Measurements from ENCODE around the gene FRMD5.

The FRMD5 gene

DNA sequence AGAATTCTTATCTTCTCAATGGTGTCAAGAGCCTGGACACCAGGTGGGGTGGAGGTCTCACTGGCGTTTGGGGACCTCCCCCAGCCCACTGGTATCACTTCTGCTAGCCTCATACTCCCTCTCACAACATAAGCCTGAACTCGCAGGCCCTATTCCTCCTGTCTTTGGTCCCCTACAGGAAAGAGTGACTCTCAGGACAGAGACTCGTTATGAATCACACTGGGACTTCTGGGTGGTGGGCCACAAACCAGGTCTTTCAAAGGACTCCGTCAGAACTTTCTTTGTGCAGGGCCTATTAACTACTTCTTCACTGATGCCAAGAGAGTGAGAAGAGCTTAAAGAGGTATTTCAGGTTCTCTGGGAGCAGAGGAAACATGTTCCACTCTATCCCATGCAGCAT is 267.9 kb downstream of the FRMD5 start:
- no peak for TF ChIP-seq EZH2phosphoT487 (IDR thresholded peaks at IDR 0.05; ENCODE audit: low read length)
- TF ChIP-seq, protein P1, sequence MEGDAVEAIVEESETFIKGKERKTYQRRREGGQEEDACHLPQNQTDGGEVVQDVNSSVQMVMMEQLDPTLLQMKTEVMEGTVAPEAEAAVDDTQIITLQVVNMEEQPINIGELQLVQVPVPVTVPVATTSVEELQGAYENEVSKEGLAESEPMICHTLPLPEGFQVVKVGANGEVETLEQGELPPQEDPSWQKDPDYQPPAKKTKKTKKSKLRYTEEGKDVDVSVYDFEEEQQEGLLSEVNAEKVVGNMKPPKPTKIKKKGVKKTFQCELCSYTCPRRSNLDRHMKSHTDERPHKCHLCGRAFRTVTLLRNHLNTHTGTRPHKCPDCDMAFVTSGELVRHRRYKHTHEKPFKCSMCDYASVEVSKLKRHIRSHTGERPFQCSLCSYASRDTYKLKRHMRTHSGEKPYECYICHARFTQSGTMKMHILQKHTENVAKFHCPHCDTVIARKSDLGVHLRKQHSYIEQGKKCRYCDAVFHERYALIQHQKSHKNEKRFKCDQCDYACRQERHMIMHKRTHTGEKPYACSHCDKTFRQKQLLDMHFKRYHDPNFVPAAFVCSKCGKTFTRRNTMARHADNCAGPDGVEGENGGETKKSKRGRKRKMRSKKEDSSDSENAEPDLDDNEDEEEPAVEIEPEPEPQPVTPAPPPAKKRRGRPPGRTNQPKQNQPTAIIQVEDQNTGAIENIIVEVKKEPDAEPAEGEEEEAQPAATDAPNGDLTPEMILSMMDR (IDR thresholded peaks at IDR 0.05; ENCODE audit: low read length) = no peak
- no peak for TF ChIP-seq EZH2 (optimal IDR thresholded peaks at IDR 0.05; ENCODE audit: low read depth, low read length)
- Histone ChIP-seq H3K36me3 (replicated peaks; ENCODE audit: insufficient read depth, low read length) (no peaks in the 10 kb centered on the region), H3K4me2 (ENCODE audit: low read depth, low read length) (no peak overlapping the region), H3K4me3 (ENCODE audit: low read length) (no peak overlapping the region), H3K79me2 (ENCODE audit: low read length) (no peaks in the 10 kb centered on the region), H3F3A (ENCODE audit: insufficient read depth, low read length) (no peaks in the 10 kb centered on the region), H3K27ac (ENCODE audit: low read length) (no peak overlapping the region), H3K9me2 (replicated peaks; ENCODE audit: insufficient read depth, low read length) (no peaks in the 10 kb centered on the region), H3K9ac (ENCODE audit: low read length) (no peak overlapping the region), H2AFZ (ENCODE audit: low read length) (no peak overlapping the region), H3K4me1 (ENCODE audit: low read length) (no peaks in the 10 kb centered on the region), H3K9me3 (replicated peaks; ENCODE audit: insufficient read depth, low read length) (no peaks in the 10 kb centered on the region), H4K20me1 (ENCODE audit: insufficient read depth, low read length) (no peaks in the 10 kb centered on the region), H3K27me3 (replicated peaks; ENCODE audit: insufficient read depth, low read length) (no peaks in the 10 kb centered on the region)
- DNase-seq = no peak

DNA sequence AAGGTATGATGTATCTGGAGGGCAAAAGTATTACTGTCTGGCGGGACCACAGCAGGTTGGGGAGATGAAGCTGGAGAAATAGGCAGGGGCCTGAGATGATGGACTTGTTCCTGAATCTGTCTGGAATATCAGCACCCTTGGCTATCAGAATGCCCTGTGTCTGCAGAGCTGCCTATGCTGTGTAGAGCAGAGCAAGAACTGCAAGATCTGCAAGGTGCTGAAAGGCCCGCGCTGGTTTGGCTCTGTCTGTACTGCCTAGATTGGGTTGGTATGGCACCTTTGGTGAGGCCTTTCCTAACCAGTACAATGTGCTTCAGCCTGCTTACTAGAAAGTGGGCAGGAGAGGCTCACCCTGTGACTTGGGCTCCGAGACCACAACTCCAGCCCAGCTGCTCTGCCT is 271.5 kb downstream of the FRMD5 start:
- H3K9ac ChIP-seq (ENCODE audit: low read length) = no peak overlapping the region
- no peak for DNase-seq
- no peaks in the 10 kb centered on the region for H3F3A ChIP-seq (ENCODE audit: insufficient read depth, low read length)
- no peaks in the 10 kb centered on the region for H3K4me1 ChIP-seq (ENCODE audit: low read length)
- TF ChIP-seq EZH2phosphoT487 (IDR thresholded peaks at IDR 0.05; ENCODE audit: low read length) (no peak), EZH2 (optimal IDR thresholded peaks at IDR 0.05; ENCODE audit: low read depth, low read length) (no peak)
- TF ChIP-seq, protein P1 (IDR thresholded peaks at IDR 0.05; ENCODE audit: low read length) = no peak
- H3K4me2 ChIP-seq (ENCODE audit: low read depth, low read length) = no peak overlapping the region
- H3K4me3 ChIP-seq (ENCODE audit: low read length) = no peak overlapping the region
- no peaks in the 10 kb centered on the region for H3K9me3 ChIP-seq (replicated peaks; ENCODE audit: insufficient read depth, low read length)
- no peaks in the 10 kb centered on the region for H3K36me3 ChIP-seq (replicated peaks; ENCODE audit: insufficient read depth, low read length)
- H3K9me2 ChIP-seq (replicated peaks; ENCODE audit: insufficient read depth, low read length) = no peaks in the 10 kb centered on the region
- no peaks in the 10 kb centered on the region for H3K27me3 ChIP-seq (replicated peaks; ENCODE audit: insufficient read depth, low read length)
- H3K27ac ChIP-seq (ENCODE audit: low read length) = no peak overlapping the region
- H4K20me1 ChIP-seq (ENCODE audit: insufficient read depth, low read length) = no peaks in the 10 kb centered on the region
- H3K79me2 ChIP-seq (ENCODE audit: low read length) = no peaks in the 10 kb centered on the region
- H2AFZ ChIP-seq (ENCODE audit: low read length) = no peak overlapping the region

DNA sequence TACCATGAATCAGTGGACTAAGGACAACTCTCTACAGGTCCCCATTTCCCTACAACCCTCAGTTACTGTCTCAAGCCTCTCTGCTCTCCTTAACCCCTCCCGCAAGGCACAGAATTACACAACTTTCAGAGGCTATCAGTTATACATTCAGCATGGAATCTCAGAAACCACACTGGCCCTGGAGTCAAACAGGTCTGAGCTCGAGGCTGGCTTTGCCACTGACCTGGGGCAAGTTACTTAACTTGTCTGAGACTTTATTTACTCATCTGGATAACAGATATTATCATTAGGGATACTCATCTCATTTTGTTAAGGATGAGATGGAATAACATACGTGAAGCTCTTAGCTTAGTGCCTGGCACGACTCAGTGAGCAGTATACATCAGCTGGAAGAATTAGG is 273.1 kb downstream of the FRMD5 start:
- no peak overlapping the region for H3K4me2 ChIP-seq (ENCODE audit: low read depth, low read length)
- H3K9me2 ChIP-seq (replicated peaks; ENCODE audit: insufficient read depth, low read length) = no peaks in the 10 kb centered on the region
- H3K27me3 ChIP-seq (replicated peaks; ENCODE audit: insufficient read depth, low read length) = no peaks in the 10 kb centered on the region
- H3K9me3 ChIP-seq (replicated peaks; ENCODE audit: insufficient read depth, low read length) = no peaks in the 10 kb centered on the region
- no peaks in the 10 kb centered on the region for H3K4me1 ChIP-seq (ENCODE audit: low read length)
- H3K4me3 ChIP-seq (ENCODE audit: low read length) = no peak overlapping the region
- H3K79me2 ChIP-seq (ENCODE audit: low read length) = no peaks in the 10 kb centered on the region
- no peak overlapping the region for H2AFZ ChIP-seq (ENCODE audit: low read length)
- TF ChIP-seq EZH2phosphoT487 (IDR thresholded peaks at IDR 0.05; ENCODE audit: low read length) (no peak), EZH2 (optimal IDR thresholded peaks at IDR 0.05; ENCODE audit: low read depth, low read length) (no peak)
- TF ChIP-seq, protein P1 (IDR thresholded peaks at IDR 0.05; ENCODE audit: low read length) = no peak
- H3K27ac ChIP-seq (ENCODE audit: low read length) = no peak overlapping the region
- no peaks in the 10 kb centered on the region for H3F3A ChIP-seq (ENCODE audit: insufficient read depth, low read length)
- H4K20me1 ChIP-seq (ENCODE audit: insufficient read depth, low read length) = no peaks in the 10 kb centered on the region
- H3K9ac ChIP-seq (ENCODE audit: low read length) = no peak overlapping the region
- H3K36me3 ChIP-seq (replicated peaks; ENCODE audit: insufficient read depth, low read length) = no peaks in the 10 kb centered on the region
- no peak for DNase-seq

All from MM.1S (cell line).